GM19452 (cell line): ENCODE data around the gene ZNF605.
"Not testable (repeated sequence)": the region's sequence is repeated elsewhere in the genome, so short reads cannot be mapped to it uniquely, and the experiment has no call there.

Experiments used
- ATAC-seq: cut with Tn5 transposase; IDR thresholded peaks from one replicate; pipeline ENCODE4 v1.9.1; 2021; ENCODE audit not compliant: unreplicated experiment

The ZNF605 gene

GRCh38 chr12:132908145-132909029, 47.7 kb downstream of the ZNF605 start:
- peak; percentile 92 for ATAC-seq

- ATAC-seq, result not testable (repeated sequence)
These were observed 48.3 kb downstream of the ZNF605 start for GRCh38 chr12:132907789-132908144.

- ATAC-seq, result no peak
These were observed 48.9 kb downstream of the ZNF605 start for GRCh38 chr12:132907216-132907615.

- ATAC-seq, result no peak
These were observed 51.3 kb downstream of the ZNF605 start for GRCh38 chr12:132904718-132905328.

- no peak for ATAC-seq
These were observed 57.1 kb downstream of the ZNF605 start for GRCh38 chr12:132899033-132899432.

- ATAC-seq, result no peak
These were observed 67.3 kb downstream of the ZNF605 start for GRCh38 chr12:132888852-132889251.

GRCh38 chr12:132887513-132888351, 68.4 kb downstream of the ZNF605 start, which contains the start of gene CHFR:
Gene CHFR (minus strand): TSS chr12:132887605. CDS start chr12:132887328, 277 bp downstream.
- ATAC-seq, result peak; percentile 99

- ATAC-seq, result no peak
These were observed 69.3 kb downstream of the ZNF605 start for GRCh38 chr12:132886529-132887477.

- no peak for ATAC-seq
These were observed 74.3 kb downstream of the ZNF605 start for GRCh38 chr12:132881818-132882217.

GRCh38 chr12:132874620-132875019, 81.5 kb downstream of the ZNF605 start:
- not testable (repeated sequence) for ATAC-seq

GRCh38 chr12:132874175-132874574, 81.9 kb downstream of the ZNF605 start:
- ATAC-seq, result no peak

- no peak for ATAC-seq
These were observed 82.4 kb downstream of the ZNF605 start for GRCh38 chr12:132873724-132874123.

GRCh38 chr12:132872975-132873421, 83.1 kb downstream of the ZNF605 start:
- no peak for ATAC-seq

- ATAC-seq, result no peak
These were observed 83.8 kb downstream of the ZNF605 start for GRCh38 chr12:132872073-132872855.

GRCh38 chr12:132869551-132869950, 86.6 kb downstream of the ZNF605 start:
- ATAC-seq, result no peak
